Measurements from ENCODE around the gene SULT2B1. TPM values are rescaled to one million over a fixed set of nuclear protein-coding genes. Genes with fewer than 3 reads are reported as not detected.

The SULT2B1 gene
- polyA plus RNA-seq, 2 of the 4 experiments (the other 2 are of a cell fraction): 22.2 to 34.3 TPM

GRCh38 chr19:48638831-48639381, 86.9 kb downstream of the SULT2B1 start:
- POLR2A ChIA-PET: no interaction called here
- Histone ChIP-seq H3K4me2 (peak overlapping the region; percentile 100), H3K27ac (peak overlapping the region; percentile 89 to 92), H3K9me3 (no peaks in the 10 kb centered on the region), H3K4me3 (no peak overlapping the region), H3K4me1 (peaks cover 30% of the 10 kb centered on the region)
- CTCF ChIA-PET: interaction anchor here (1.7 kb wide), 1 partner anchor 36 kb away, joined by 4 read pairs; no protein-coding TSS in a partner anchor
- TF ChIP-seq PBX3 (IDR thresholded peaks at IDR 0.05) (no peak), HEYL (CRISPR knock-in tag; IDR thresholded peaks at IDR 0.05) (no peak), FOSL2 (IDR thresholded peaks at IDR 0.05) (no peak), FOSL2 (CRISPR knock-in tag; IDR thresholded peaks at IDR 0.05) (0 out of 2 replicates have a peak, but pooled peaks have one; percentile 18)
- 72% methylated on average over 16 of the region's 16 CpGs for WGBS (ENCODE audit: missing lambda C conversion rate)
- DNase-seq (ENCODE audit: low read depth in 1 of 2, low spot score in 1 of 2) (no peak), ATAC-seq (no peak), FAIRE-seq (no peak)

- no peak for ATAC-seq
- WGBS (ENCODE audit: missing lambda C conversion rate): 80% methylated on average over 33 of the region's 33 CpGs
- Histone ChIP-seq H3K4me2 (no peak overlapping the region), H3K9me3 (no peaks in the 10 kb centered on the region), H3K4me1 (peaks cover 27% of the 10 kb centered on the region), H3K27ac (no peak overlapping the region), H3K4me3 (no peak overlapping the region)
- POLR2A ChIA-PET: interaction anchor here (0.6 kb wide), 1 partner anchor 100 kb away, joined by 3 read pairs; no protein-coding TSS in a partner anchor
- CTCF ChIA-PET: interaction anchor here (0.6 to 1.7 kb wide), 7 partner anchors 17 to 196 kb away, joined by 3 to 7 read pairs (median 3); partner anchors contain the start of gene HSD17B14
- DNase-seq (ENCODE audit: low read depth in 1 of 2, low spot score in 1 of 2): no peak
- TF ChIP-seq GATA3 (IDR thresholded peaks at IDR 0.05; ENCODE audit: borderline replicate concordance) (no peak), EP300 (IDR thresholded peaks at IDR 0.05) (no peak), HOXB5 (CRISPR knock-in tag; IDR thresholded peaks at IDR 0.05) (no peak), RAD21 (conservative IDR thresholded peaks at IDR 0.05 in 1 of 2, IDR thresholded peaks at IDR 0.05 in 1 of 2) (no peak), RARB (CRISPR knock-in tag; IDR thresholded peaks at IDR 0.05) (no peak), EHMT2 (IDR thresholded peaks at IDR 0.05; ENCODE audit: low read depth) (no peak), HES2 (IDR thresholded peaks at IDR 0.05) (no peak), MAFK (IDR thresholded peaks at IDR 0.05; ENCODE audit: partially characterized antibody) (no peak), POLR2AphosphoS2 (conservative IDR thresholded peaks at IDR 0.05; ENCODE audit: low read length) (no peak), RCOR1 (IDR thresholded peaks at IDR 0.05; ENCODE audit: low read depth, low read length) (no peak), SREBF2 (IDR thresholded peaks at IDR 0.05) (no peak), POLR2A (IDR thresholded peaks at IDR 0.05; ENCODE audit: low read length) (no peak), HOXB13 (CRISPR knock-in tag; IDR thresholded peaks at IDR 0.05; ENCODE audit: low read depth) (no peak), USF2 (IDR thresholded peaks at IDR 0.05) (no peak), NR3C1 (IDR thresholded peaks at IDR 0.05) (no peak), CHD2 (IDR thresholded peaks at IDR 0.05; ENCODE audit: low read length, partially characterized antibody) (no peak), BHLHE40 (IDR thresholded peaks at IDR 0.05; ENCODE audit: low read depth, low read length) (no peak), RNF2 (IDR thresholded peaks at IDR 0.05; ENCODE audit: borderline replicate concordance, low read depth) (no peak), KDM5A (IDR thresholded peaks at IDR 0.05) (no peak), ATOH8 (CRISPR knock-in tag; IDR thresholded peaks at IDR 0.05; ENCODE audit: low read depth) (no peak)
- no peak for FAIRE-seq
Observed at GRCh38 chr19:48639483-48640375, 87.8 kb downstream of the SULT2B1 start.

All from A549 (cell line).